ENCODE measurements around the gene NPIPA1.
"Not testable (repeated sequence)": the region's sequence is repeated elsewhere in the genome, so short reads cannot be mapped to it uniquely, and the experiment has no call there.

The NPIPA1 gene

GRCh38 chr16:14937143-14937542, at the start of gene NPIPA1:
Gene NPIPA1 (plus strand): TSS chr16:14937443. CDS start chr16:14937443, 0 bp downstream.
- DNase-seq, result not testable (repeated sequence)

GRCh38 chr16:14892111-14892510, 45.1 kb upstream of the NPIPA1 start:
- not testable (repeated sequence) for DNase-seq

- not testable (repeated sequence) for DNase-seq
Observed at GRCh38 chr16:14895382-14895781, 41.9 kb upstream of the NPIPA1 start.

GRCh38 chr16:14896023-14896422, 41.2 kb upstream of the NPIPA1 start:
- DNase-seq, result not testable (repeated sequence)

- DNase-seq, result not testable (repeated sequence)
Observed at GRCh38 chr16:14897006-14897664, 40.1 kb upstream of the NPIPA1 start.

- not testable (repeated sequence) for DNase-seq
Observed at GRCh38 chr16:14898162-14898561, 39.1 kb upstream of the NPIPA1 start.

- DNase-seq, result not testable (repeated sequence)
Observed at GRCh38 chr16:14903191-14903957, 33.9 kb upstream of the NPIPA1 start.

- not testable (repeated sequence) for DNase-seq
Observed at GRCh38 chr16:14909744-14910143, 27.5 kb upstream of the NPIPA1 start.

GRCh38 chr16:14910833-14911629, 26.2 kb upstream of the NPIPA1 start:
- not testable (repeated sequence) for DNase-seq

GRCh38 chr16:14911954-14912353, 25.3 kb upstream of the NPIPA1 start:
- DNase-seq, result not testable (repeated sequence)

- DNase-seq, result not testable (repeated sequence)
Observed at GRCh38 chr16:14912588-14912987, 24.7 kb upstream of the NPIPA1 start.

GRCh38 chr16:14918504-14918903, 18.7 kb upstream of the NPIPA1 start:
- DNase-seq, result not testable (repeated sequence)

- DNase-seq, result not testable (repeated sequence)
Observed at GRCh38 chr16:14919837-14920600, 17.2 kb upstream of the NPIPA1 start.

- not testable (repeated sequence) for DNase-seq
Observed at GRCh38 chr16:14922285-14922684, 15.0 kb upstream of the NPIPA1 start.

- DNase-seq, result not testable (repeated sequence)
Observed at GRCh38 chr16:14922968-14923367, 14.3 kb upstream of the NPIPA1 start.

GRCh38 chr16:14923394-14924088, 13.7 kb upstream of the NPIPA1 start:
- DNase-seq, result not testable (repeated sequence)

- DNase-seq, result not testable (repeated sequence)
Observed at GRCh38 chr16:14924359-14924758, 12.9 kb upstream of the NPIPA1 start.

GRCh38 chr16:14924982-14925381, 12.3 kb upstream of the NPIPA1 start:
- not testable (repeated sequence) for DNase-seq

- DNase-seq, result not testable (repeated sequence)
Observed at GRCh38 chr16:14928064-14928714, 9.1 kb upstream of the NPIPA1 start.

- DNase-seq, result not testable (repeated sequence)
Observed at GRCh38 chr16:14929176-14929575, 8.1 kb upstream of the NPIPA1 start.

GRCh38 chr16:14930246-14930645, 7.0 kb upstream of the NPIPA1 start:
- not testable (repeated sequence) for DNase-seq

All from cerebellar nuclear complex (tissue), 1 donor.